Activated T-cell treated with anti-CD3 and anti-CD28 coated beads for 4 hours (primary cell): ENCODE results near the gene FNDC3B.
"Not testable (repeated sequence)": the region's sequence is repeated elsewhere in the genome, so short reads cannot be mapped to it uniquely, and the experiment has no call there.

Source experiments
- DNase-seq: peaks from one replicate; pipeline ENCODE4 v3.0.0-alpha.2; 2020

The FNDC3B gene

DNA sequence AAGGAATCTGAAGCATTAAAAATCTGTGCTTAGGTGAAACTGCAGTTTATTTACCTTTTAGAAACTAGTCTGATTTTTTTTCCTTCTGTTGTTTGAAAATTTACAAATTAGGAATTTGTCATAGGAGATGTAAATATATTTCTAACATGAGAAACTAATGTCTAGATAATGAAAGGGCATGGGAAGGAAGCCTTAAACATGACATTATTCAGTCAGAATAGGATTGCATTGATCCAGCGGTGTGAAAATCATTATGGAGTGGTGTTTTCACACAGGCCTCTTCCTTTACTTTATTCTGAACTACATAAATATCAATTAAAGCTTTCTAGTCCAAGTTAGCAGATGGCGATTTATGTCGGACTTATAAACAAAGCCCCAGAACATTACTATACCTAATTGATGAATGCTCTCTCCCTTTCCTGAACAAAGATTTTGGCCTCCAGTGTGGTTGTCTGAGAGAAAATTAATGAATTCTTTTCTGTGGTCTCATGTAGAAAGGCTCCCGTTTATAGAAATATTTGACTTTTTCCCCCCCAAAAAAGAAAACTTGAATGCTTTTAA lies 37.9 kb downstream of the FNDC3B start:
- no peak for DNase-seq

DNA sequence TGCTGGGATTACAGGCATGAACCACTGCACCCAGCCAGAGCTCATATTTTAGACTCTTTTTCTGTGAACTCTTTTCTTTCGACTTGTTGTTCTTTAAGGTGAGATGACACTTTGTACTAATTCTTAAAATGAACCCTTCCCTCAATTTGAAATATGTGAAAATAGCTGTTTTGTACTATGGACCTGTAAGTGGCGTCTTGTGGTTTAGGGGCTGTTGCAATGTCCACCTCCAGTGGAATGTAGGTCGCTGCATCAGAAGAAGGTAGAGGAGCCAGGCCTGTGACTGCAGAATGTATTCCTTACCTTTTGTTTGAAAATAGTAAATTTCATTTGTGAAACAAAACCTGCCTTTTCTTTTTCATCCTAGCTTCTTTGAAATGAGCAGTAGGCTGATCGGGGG lies 38.9 kb downstream of the FNDC3B start:
- no peak for DNase-seq

DNA sequence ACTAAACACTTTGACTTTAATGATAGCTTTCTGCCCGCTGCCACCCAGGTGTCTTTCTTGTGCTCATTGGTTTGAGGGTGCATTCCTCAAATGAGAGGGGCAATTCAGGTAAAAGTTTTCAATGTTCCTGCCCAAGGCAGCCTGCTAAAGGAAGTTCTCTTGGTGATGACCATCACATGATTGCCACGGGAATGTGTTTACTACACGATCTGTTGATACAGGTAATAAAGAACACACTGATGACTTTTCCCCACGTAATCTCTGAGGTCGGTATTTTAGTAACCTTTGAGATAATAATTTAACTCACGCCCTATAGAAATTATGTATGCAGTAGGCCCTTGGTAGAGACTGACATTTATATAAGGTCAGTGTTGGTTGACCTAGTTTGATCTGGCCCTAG lies 39.3 kb downstream of the FNDC3B start:
- no peak for DNase-seq

DNA sequence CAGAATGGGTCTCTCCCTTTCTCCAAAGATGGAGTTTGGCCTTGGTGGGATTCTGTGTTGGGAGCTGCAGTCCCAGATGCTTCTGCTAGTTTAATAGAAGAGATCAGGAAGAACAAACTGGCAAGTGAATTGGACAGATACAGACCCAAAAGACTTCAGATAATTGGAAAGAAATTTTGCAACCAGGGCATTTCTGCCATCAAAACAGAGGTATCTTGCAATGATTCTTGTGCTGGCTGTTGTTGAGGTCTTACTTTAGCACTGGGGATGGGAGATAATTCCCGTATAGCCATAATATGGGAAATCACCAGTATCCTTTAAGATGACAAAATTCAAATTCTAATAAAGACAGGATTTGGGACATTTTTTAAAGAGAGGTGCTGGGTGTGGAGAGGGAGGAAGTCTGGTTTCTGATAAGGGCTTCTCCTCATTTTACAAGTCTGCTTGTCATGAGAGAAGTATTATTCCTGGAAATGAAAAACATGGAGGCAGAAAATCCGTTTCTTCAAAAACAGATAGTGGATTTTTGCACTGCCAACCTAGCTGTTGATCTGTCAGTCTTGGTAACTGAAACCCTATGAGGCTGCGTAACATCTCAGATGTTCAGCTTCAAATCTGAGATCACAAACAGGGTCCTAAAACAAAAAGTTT lies 40.1 kb downstream of the FNDC3B start:
- no peak for DNase-seq

DNA sequence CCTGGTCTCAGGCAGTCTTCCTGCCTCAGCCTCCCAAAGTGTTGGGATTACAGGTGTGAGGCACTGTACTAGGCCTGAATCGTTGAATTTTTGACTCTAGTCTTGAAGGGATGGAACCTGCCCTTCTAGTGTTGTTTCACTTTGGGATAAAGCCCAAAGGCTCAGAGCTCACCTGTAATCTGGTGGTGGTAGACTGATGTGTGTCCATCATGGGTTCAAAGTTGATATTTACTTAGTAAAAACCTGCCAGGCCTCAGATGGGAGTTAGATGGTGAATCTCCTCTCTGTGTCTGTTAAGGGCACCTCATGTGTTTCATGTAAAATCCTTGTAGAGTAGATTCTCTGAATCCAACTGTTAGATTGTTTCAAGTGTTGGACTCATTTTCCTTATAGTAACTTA lies 41.1 kb downstream of the FNDC3B start:
- no peak for DNase-seq

DNA sequence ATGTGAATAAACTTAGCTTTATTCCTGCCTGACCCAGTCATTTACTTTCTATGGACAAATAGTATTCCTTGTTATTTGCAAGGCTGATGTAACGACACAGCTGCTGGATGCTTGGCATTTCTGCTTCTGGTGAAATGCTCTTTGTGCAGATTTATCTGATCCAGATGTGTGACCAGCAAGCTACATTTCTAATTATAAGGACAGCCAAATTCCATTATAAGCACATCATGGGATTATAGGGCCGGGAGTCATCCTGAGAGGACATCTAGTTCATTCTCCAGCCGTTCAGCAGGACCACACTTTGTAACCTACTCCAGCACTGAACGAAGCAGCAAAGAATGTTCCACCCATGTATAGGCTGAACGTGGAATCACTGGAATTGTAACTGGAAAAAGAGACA lies 42.9 kb downstream of the FNDC3B start:
- DNase-seq = no peak

DNA sequence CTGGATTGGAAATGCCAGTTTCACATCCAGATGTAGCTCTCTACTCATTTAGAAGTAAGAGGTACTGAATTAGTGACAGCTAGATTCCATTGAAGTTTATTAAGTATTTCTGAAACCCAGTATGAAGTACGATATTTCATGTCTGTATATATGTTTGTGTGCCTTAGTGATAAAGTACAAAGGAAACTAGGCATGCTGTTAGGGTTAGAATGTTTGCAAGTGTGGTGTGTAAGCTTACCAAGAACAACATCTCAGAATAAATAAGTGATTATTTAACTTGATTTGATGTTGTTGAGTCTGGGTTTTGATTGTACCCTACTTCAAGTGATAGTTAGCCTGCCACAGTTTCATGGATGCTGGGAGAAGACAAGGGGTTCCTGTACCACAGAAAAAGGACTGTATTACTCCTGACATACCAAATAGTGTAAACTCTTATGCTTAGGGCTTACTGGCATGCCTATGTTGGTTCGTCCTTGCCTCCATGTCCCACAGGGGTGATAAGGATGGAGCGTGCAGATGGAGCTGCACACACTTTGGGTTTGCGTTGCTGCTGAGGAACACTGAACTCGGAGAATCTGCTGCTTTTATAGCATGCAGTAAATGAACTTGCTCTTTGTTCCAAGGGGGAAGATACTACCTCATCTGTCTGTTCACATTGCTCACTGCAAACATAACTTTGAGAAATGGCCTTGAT lies 43.6 kb downstream of the FNDC3B start:
- DNase-seq = no peak

DNA sequence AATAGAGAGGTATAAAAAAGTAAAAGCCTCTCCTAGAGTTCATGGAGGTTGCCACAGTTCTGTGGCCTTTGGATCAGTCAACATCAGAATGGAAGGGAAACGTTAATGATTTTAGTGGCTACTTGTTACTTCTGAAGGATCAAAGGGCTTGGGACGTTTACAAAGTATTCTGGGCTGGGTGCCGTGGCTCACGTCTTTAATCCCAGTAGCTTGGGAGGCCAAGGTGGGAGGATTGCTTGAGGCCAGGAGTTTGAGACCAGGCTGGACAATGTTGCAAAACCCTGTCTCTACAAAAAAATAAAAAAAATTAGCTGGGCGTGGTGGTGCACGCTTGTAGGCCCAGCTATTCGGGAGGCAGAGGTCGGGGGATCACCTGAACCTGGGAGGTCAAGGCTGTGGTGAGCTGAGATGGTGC lies 44.6 kb downstream of the FNDC3B start:
- no peak for DNase-seq

DNA sequence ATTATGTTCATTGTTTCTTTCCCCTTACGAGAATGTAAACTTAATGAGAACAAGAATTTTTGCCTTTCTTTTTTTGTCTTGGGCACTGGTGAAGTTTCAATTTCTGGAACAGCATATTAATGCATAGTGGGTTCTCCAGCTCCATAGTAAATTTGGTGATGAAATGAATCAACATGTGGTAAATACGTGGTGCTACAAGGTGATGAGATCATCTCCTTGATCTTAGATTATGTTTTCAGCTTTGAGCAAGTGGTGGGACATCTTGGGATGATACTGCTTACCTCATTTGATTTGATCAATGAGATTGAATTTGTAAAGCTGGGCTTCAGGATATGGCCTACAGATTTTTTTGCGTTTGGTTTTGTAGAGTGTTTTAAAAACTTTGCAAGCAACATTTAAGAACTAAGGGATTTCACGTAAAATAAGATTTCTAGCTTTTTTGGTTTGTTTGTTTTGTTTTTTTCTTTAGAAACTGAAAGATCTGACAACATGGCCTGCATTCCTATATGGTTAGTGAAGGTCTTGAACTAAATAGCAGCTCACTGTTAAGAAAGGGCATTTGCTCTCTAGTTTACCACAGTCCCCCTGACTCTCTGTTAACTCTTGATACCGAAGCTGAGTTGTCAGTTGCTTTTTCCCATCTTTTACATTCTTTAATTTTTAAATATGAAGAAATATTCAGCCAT lies 45.6 kb downstream of the FNDC3B start:
- DNase-seq = no peak

DNA sequence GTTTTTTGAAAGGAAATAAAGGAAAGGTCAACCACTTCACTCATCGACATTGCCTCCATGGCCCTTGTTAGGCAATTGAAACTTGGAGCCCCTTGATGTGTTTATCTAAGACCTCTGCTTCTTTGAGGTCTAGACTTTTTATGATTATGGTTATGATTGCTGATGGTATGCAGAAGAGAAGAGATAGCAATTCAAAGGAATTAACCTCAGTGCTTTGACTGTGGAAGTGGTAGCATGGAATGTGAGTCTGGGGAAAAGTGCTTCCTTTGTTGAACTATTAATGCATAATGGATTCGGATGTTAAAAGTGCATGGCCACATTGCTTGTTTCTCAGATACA lies 46.1 kb downstream of the FNDC3B start:
- no peak for DNase-seq

DNA sequence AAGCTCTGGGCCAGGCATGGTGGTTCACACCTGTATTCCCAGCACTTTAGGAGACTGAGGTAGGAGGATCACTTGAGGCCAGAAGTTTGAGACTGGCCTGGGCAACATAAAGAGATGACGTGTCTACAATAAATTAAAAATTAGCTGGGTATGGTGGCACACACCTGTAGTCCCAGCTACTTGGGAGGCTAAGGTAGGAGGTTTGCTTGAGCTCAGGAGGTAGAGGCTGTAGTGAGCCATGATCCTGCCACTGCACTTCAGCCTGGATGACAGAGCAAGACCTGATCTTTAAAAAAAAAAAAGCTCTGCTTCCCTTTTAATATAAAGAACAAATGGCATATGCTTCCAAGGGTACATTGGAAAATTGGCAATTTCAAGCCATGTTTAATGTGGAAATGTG lies 46.7 kb downstream of the FNDC3B start:
- DNase-seq = no peak

DNA sequence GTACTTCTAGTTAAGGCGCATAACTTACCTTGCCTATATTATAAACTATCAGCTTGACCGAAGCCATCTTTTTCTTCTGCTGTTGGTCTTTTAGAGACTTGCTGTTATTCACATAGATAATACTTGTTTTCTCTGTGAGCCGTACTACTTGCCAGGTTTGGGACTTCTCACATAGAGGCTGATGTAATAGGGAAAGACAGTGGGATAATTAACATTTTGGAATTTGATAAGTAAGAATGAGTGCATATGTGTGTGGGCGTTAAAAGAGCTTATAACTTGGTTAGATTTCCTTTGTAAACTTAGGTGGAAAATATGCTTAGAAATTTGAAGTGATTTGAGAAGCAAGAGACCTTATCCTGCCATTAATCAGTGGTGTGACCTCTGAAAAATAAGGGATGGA lies 47.8 kb downstream of the FNDC3B start:
- DNase-seq = no peak

DNA sequence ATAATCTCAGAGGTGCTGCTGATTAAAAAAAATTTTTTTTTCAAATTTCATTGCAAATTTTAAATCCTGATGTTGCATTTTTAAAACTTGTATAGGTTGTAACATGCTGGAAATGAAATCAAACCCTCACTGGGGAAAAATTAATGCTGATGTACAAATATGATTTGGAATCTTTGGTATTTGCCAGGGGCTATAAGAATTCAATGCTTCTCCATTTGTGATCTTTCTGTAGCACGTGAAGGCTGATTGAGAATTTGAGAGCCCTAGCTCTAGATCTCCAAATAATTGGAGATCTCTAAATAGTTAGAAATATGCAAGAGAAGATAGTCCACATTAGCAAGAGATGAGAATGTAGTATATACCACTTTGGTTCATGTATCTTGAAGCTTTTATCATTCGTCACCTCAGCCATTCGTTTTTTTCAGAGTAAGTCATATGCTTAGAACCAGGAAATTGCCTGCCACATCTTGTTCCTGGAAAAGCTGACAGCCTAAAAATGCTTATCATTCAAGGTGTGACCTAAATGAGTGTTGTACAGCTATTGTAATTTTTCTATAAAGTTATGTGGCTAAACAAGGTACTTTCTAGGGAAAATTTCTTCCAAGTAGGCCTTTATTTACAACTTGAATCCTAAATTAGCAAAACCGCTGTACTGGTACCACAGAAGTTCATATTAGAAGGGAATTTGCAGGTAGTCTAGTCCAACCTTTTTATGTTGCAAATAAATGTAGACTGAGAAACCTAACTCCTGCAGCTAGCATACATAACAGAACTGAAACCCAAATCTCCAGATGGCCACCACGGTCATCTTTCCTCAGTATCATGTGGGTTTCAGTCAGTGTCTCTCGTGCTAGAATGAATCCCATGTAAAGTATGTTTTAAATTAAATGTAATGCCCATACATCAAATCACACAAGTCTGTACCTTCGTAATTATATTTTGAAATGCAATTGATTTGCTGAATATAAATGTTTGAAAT lies 48.5 kb downstream of the FNDC3B start:
- DNase-seq = no peak

DNA sequence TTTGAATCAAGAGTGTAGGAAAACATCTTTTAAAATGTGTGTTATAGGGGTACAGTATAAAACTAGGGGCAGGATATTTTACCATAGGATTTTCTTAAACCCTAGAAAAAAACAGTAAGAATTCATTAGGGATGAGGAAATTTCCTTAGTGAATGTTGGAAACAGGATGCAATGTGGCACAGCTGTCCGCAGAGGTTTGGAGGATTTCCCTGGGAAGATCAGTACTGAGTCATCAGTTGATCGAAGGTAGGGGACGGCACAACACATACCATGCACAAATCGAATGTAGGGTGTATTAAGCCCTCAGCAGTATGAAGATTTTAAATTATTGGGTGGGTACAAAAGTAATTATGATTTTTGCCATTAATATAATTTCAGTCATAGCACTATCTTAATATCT lies 49.9 kb downstream of the FNDC3B start:
- DNase-seq = no peak

DNA sequence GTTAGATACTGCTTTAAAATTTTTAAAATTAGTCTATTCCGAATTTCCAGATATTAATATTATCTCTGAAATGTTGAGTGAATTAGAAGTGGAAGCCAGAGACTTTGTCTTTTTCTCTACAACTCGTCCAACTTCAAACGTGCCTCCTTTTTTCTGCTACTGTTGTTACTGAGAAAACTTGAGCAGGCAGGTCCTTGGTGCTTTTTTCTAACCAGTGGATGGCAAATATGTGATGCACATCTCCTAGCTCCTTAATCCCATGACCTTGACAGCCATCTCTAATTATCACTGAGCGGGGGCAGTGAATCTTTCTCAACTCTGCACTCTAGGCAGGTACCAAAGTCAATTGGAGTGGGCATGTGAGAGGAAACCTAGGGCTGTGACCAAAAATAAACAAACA lies 50.7 kb downstream of the FNDC3B start:
- no peak for DNase-seq

DNA sequence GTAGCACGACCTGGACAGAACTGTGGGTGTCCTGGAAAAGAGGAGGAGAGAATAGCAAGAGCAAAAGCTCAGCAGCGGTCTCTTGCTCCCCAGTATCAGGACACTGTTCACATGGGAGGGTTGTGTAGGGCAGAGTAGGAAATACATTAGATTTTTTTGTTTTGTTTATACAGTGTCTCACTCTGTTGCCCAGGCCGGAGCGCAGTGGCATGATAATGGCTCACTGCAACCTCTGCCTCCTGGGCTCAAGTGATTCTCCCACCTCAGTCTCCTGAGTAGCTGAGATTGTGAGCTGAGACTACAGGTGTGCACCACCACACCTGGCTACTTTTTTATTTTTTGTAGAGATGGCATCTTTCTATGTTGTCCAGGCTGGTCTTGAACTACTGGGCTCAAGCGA lies 53.3 kb downstream of the FNDC3B start:
- no peak for DNase-seq

DNA sequence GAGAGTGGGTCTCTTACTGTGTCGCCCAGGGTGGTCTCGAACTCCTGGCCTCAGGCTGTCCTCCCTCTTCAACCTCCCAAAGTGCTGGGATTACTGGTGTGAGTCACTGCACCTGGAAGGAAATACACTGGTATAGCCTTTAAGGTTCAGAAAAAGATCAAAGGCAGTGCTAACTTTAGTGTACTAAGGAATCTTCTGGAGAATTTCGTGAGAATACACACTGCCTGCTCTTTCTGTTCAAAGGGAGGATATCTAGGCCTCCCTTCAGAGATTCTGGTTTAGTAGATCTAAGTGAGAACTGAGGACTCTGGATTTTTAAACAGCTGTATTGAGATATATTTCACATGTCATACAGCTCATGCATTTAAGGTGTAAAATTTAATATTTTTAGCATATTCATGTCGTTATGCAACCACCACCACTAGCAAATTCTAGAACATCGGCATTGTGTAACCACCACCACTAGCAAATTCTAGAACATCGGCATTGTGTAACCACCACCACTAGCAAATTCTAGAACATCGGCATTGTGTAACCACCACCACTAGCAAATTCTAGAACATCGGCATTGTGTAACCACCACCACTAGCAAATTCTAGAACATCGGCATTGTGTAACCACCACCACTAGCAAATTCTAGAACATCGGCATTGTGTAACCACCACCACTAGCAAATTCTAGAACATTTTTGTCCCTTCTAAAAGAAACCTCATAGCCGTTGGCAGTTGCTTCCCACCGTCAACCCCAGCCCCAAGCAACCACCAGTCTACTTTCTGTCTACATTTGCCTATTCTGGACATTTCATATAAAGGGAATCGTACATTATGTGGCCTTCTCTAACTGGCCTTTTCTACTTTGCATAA lies 54.4 kb downstream of the FNDC3B start:
- DNase-seq = not testable (repeated sequence)

DNA sequence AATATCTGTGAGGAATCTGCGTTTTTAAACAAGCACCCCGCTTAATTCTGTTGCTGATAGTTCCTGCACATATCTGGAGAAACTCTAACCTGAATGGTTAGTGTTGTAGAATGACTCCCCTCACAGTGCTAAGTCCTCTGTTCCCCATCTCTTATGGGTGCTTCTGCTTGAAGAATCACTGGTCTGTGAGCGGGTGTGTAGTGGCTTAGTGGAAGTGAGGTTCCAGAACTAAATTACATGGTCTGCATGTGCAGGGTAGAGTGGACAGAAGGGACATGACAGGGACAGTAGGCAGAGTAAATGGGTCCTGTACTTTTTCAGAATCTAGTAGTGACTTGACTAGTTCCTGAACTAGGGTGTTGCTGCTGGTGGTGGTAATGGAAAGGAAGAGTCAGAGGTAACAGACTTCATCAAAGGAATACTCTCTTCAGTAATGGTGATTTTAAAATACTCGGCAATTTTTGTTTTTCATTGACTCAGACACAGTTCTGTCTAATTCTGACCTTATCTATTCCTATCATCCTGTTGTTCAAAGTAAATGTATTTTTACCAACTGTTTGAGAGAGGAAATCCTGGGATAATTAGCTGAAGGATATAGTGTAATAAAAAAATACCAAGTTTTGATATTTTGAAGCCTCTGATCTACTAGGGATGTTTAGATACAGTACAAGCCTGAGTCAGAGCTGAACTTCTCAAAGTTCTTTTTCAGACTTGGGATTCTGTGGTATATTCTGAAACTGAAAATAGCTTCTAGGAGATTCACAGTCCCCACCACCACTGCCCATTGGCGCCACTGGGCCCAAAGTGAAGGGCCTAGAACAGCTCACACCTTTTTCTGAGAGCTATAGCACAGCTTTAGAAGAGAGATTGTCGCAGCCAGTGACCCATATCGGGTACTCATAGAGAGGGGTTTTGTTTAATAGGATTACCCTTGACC lies 55.5 kb downstream of the FNDC3B start:
- no peak for DNase-seq

DNA sequence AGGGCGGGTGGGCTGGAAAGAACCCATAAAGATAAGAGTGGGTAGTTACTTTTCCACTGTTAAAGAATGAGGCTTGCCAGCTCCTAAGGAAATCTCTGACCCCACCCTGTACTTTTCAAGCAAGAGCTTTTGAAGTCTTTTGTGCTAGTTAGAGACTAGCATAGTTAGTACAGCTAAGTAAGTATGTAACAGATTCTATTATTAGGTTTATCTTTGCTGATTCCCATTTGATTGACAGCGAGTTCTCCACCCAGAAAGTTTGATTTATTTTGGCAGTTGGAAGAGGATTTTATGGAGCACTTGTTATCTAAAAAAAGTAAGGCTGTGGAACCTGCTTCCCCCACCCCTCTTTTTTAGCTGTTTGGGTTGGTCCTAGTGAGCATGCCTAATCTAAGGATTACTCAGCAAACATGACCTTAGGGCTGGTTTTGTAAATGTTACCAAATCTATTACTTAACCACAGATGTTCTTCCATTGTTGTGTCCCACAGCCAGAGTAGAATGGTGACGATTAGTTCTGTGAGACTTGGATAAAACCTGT lies 57.6 kb downstream of the FNDC3B start:
- no peak for DNase-seq

DNA sequence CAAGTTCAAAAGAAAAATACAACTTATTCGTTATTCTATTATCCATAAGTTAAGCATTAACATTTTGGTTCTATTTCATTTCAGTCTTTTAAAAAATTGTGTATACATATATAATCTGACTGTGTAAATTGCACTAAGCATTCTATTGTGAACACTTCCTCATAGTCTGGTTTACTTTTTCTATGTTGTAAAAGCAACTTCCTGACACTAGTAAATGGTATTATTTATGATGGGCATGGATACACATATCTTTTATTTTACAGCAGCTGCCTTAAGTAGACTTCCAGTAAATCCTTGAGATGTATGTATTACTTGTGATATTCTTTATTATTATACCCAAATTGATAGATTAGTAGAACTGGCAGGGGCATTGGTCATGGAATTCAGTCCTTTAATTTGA lies 58.2 kb downstream of the FNDC3B start:
- no peak for DNase-seq
